ENCODE results near the gene FAM120B. TPM values are rescaled to one million over a fixed set of nuclear protein-coding genes. Genes with fewer than 3 reads are reported as not detected.

FAM120B gene
- total and polyA plus RNA-seq, 8 donors, result 5.6 to 18.7 (median 11.7) TPM

- FAIRE-seq (no peak), DNase-seq (peak in 3 of 6 donors; percentile 22 to 50 (median 38)), ATAC-seq (no peak)
- no peaks in the 10 kb centered on the region for H3K36me3 ChIP-seq
- H3K4me3 ChIP-seq, result no peak overlapping the region
- H3K4me1 ChIP-seq, result peaks cover 0 to 2% (median 0%) of the 10 kb centered on the region in 3 donors
- TF ChIP-seq CTCF (IDR thresholded peaks at IDR 0.05), result no peak
- H3K9me3 ChIP-seq, result no peaks in the 10 kb centered on the region
- 90% methylated on average over 36 of the region's 36 CpGs for WGBS, 2 donors
- intact Hi-C loops (cut with DNase I), result no loop called here
- no peak overlapping the region for H3K27ac ChIP-seq
- H3K27me3 ChIP-seq, result no peaks in the 10 kb centered on the region
These were observed 31.6 kb upstream of the FAM120B start for GRCh38 chr6:170274713-170275560.

GRCh38 chr6:170276369-170277057 is 30.0 kb upstream of the FAM120B start:
- Histone ChIP-seq H3K27ac (no peak overlapping the region), H3K36me3 (no peaks in the 10 kb centered on the region), H3K4me1 (peaks cover 0 to 2% (median 0%) of the 10 kb centered on the region in 3 donors), H3K27me3 (no peaks in the 10 kb centered on the region), H3K4me3 (no peak overlapping the region), H3K9me3 (no peaks in the 10 kb centered on the region)
- no peak for TF ChIP-seq CTCF (IDR thresholded peaks at IDR 0.05)
- intact Hi-C loops (cut with DNase I), result no loop called here
- no peak for ATAC-seq
- WGBS, 2 donors, result 85 to 87% methylated on average over 29 of the region's 29 CpGs
- FAIRE-seq, result no peak
- peak in 3 of 6 donors; percentile 20 to 55 (median 44) for DNase-seq

DNA sequence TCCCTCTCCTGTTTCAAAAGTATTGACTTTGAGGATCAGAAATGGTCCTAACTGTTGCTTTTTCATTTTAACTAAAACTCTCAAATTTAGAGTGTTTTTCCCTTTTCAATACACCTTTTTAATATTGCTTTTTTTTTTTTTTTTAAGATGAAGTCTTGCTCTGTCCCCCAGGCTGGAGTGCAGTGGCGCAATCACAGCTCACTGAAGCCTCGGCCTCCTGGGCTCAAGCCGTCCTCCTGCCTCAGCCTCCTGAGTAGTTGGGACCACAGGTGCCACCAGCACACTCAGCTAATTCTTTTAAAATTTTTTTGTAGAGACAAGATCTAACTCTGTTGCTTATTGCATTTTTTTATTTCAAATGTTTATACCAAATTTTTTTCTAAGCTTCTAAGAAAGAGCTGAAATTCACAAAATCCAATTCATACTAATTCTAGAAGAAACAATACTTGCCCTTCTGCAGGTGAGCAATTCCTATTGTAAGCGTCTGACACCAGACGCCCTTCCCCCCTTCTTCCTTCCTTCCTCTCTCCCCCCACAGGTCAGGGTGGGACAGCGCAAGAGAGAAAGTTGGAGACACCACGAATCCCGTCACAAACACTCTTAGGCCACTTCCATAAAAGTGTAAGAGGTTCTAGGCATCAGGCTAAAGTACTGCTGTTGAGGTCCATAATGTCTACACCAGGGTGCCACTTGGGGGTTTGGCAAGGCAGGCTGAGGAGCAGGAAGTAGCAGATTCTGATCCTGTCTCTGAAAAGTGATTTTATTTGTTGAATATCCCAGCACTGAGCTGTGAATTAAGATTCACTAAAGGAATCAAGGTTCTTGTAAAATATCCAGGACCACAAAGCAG is 28.4 kb upstream of the FAM120B start:
- ATAC-seq (no peak), DNase-seq (no peak), FAIRE-seq (no peak)
- Histone ChIP-seq H3K36me3 (peaks cover 0 to 7% (median 0%) of the 10 kb centered on the region in 3 donors), H3K4me3 (no peak overlapping the region), H3K9me3 (no peaks in the 10 kb centered on the region), H3K4me1 (peaks cover 0 to 1% (median 0%) of the 10 kb centered on the region in 3 donors), H3K27me3 (no peaks in the 10 kb centered on the region), H3K27ac (no peak overlapping the region)
- WGBS, 2 donors, result 86 to 96% methylated on average over 8 of the region's 8 CpGs
- TF ChIP-seq CTCF (IDR thresholded peaks at IDR 0.05), result no peak
- intact Hi-C loops (cut with DNase I), result no loop called here

GRCh38 chr6:170278743-170279094 is 27.8 kb upstream of the FAM120B start:
- peaks cover 0 to 11% (median 3%) of the 10 kb centered on the region in 3 donors for H3K36me3 ChIP-seq
- H3K27ac ChIP-seq, result no peak overlapping the region
- DNase-seq (no peak), ATAC-seq (no peak), FAIRE-seq (no peak)
- H3K27me3 ChIP-seq, result no peaks in the 10 kb centered on the region
- WGBS, 2 donors, result 80 to 83% methylated on average over 9 of the region's 9 CpGs
- H3K4me1 ChIP-seq, result no peaks in the 10 kb centered on the region
- H3K4me3 ChIP-seq, result no peak overlapping the region
- intact Hi-C loops (cut with DNase I), result no loop called here
- no peaks in the 10 kb centered on the region for H3K9me3 ChIP-seq
- TF ChIP-seq CTCF (IDR thresholded peaks at IDR 0.05), result no peak
